CD4-positive, alpha-beta T cell treated with Interleukin-15 for 1 hour (primary cell): ENCODE results near the gene PDE6A.

Source experiments
- DNase-seq: peaks from one replicate; pipeline ENCODE4 v3.0.0-alpha.2; 2020

Gene PDE6A

GRCh38 chr5:149833116-149833827 is 111.3 kb downstream of the PDE6A start:
- no peak for DNase-seq

- no peak for DNase-seq
These were observed 112.0 kb downstream of the PDE6A start for GRCh38 chr5:149832636-149833035.

- DNase-seq: no peak
These were observed 113.1 kb downstream of the PDE6A start for GRCh38 chr5:149831492-149831891.

- no peak for DNase-seq
These were observed 114.0 kb downstream of the PDE6A start for GRCh38 chr5:149830579-149830978.

- no peak for DNase-seq
These were observed 114.6 kb downstream of the PDE6A start for GRCh38 chr5:149829954-149830353.

- peak; percentile 70 for DNase-seq
These were observed 116.2 kb downstream of the PDE6A start for GRCh38 chr5:149828161-149829011.

- no peak for DNase-seq
These were observed 117.0 kb downstream of the PDE6A start for GRCh38 chr5:149827546-149827945.

- DNase-seq: no peak
These were observed 117.5 kb downstream of the PDE6A start for GRCh38 chr5:149827086-149827485.

GRCh38 chr5:149826574-149826973 is 118.0 kb downstream of the PDE6A start:
- no peak for DNase-seq

- no peak for DNase-seq
These were observed 119.7 kb downstream of the PDE6A start for GRCh38 chr5:149824846-149825245.

GRCh38 chr5:149824120-149824519 is 120.5 kb downstream of the PDE6A start:
- no peak for DNase-seq

GRCh38 chr5:149823375-149823774 is 121.2 kb downstream of the PDE6A start:
- DNase-seq: no peak

- DNase-seq: no peak
These were observed 122.3 kb downstream of the PDE6A start for GRCh38 chr5:149822301-149822700.

- no peak for DNase-seq
These were observed 123.8 kb downstream of the PDE6A start for GRCh38 chr5:149820536-149821510.

- no peak for DNase-seq
These were observed 124.6 kb downstream of the PDE6A start for GRCh38 chr5:149820012-149820411.

- DNase-seq: no peak
These were observed 126.5 kb downstream of the PDE6A start for GRCh38 chr5:149818116-149818515.

GRCh38 chr5:149817539-149818060 is 127.0 kb downstream of the PDE6A start:
- DNase-seq: no peak

GRCh38 chr5:149816661-149817060 is 127.9 kb downstream of the PDE6A start:
- no peak for DNase-seq

GRCh38 chr5:149811453-149811852 is 133.1 kb downstream of the PDE6A start:
- DNase-seq: no peak

GRCh38 chr5:149810856-149811255 is 133.7 kb downstream of the PDE6A start:
- DNase-seq: no peak

- no peak for DNase-seq
These were observed 134.5 kb downstream of the PDE6A start for GRCh38 chr5:149809931-149810691.
